CD4-positive, alpha-beta memory T cell (primary cell): Measurements from ENCODE around the gene CIB4. TPM values are rescaled to one million over a fixed set of nuclear protein-coding genes. Genes with fewer than 3 reads are reported as not detected.

Source experiments
- CTCF ChIA-PET: fragments of 350-600 bp; sonication (Branson Sonifier 250); formaldehyde crosslinking; loops from one replicate; lab custom pipeline; 2021; ENCODE audit warnings: inconsistent platforms; ENCODE audit not compliant: partially characterized antibody; lab: Charles Lee
- POLR2A ChIA-PET: fragments of 350-600 bp; sonication (Branson Sonifier 250); formaldehyde crosslinking; loops from one replicate; lab custom pipeline; 2021; ENCODE audit not compliant: partially characterized antibody; lab: Charles Lee
- DNase-seq, 5 donors: peaks; one replicate each; pipeline versions ENCODE4 v3.0.0 to v3.0.0-alpha.2; 2020 to 2022; ENCODE audit warnings: mixed read lengths in 1 of 5
- H3K27ac ChIP-seq: one replicate; pipeline ENCODE4 v1.7.0; 2013; ENCODE audit warnings: low read depth, low read length
- H3K27me3 ChIP-seq: 2 replicates; pipeline ENCODE4 v1.7.0; 2013; ENCODE audit warnings: mild to moderate bottlenecking, low read length, moderate library complexity; ENCODE audit not compliant: insufficient read depth
- H3K36me3 ChIP-seq: 2 replicates; pipeline ENCODE4 v1.7.0; 2013; ENCODE audit warnings: mild to moderate bottlenecking, low read length, moderate library complexity; ENCODE audit not compliant: insufficient read depth
- H3K4me1 ChIP-seq: 2 replicates; pipeline ENCODE4 v1.7.0; 2013; ENCODE audit warnings: mild to moderate bottlenecking, low read length, moderate library complexity; ENCODE audit not compliant: insufficient read depth
- H3K4me3 ChIP-seq, 2 donors: one replicate each; pipeline ENCODE4 v1.7.0; 2013; ENCODE audit warnings: low read length in 2 of 2, mild to moderate bottlenecking in 1 of 2
- H3K9me3 ChIP-seq, 2 donors: one replicate each; pipeline ENCODE4 v1.7.0; 2013; ENCODE audit warnings: low read length in 2 of 2, control low read depth in 1 of 2; ENCODE audit not compliant: control insufficient read depth in 1 of 2
- H3K27ac Mint-ChIP-seq, 7 donors: one replicate each; pipeline ENCODE4 v1.8.0; 2020 to 2021; ENCODE audit warnings: mixed read lengths in 7 of 7, mild to moderate bottlenecking in 6 of 7, inconsistent platforms in 3 of 7, moderate library complexity in 3 of 7
- H3K27me3 Mint-ChIP-seq, 2 donors: one replicate each; pipeline ENCODE4 v1.8.0; 2020 to 2021; ENCODE audit warnings: mixed read lengths in 2 of 2
- H3K36me3 Mint-ChIP-seq, 2 donors: one replicate each; pipeline ENCODE4 v1.8.0; 2020 to 2021; ENCODE audit warnings: mixed read lengths in 2 of 2, inconsistent platforms in 1 of 2, mild to moderate bottlenecking in 1 of 2
- H3K4me1 Mint-ChIP-seq, 4 donors: one replicate each; pipeline ENCODE4 v1.8.0; 2020 to 2021; ENCODE audit warnings: mixed read lengths in 4 of 4, mild to moderate bottlenecking in 1 of 4
- H3K4me3 Mint-ChIP-seq, 8 donors: one replicate each; pipeline ENCODE4 v1.8.0; 2020 to 2021; ENCODE audit warnings: mixed read lengths in 8 of 8, mild to moderate bottlenecking in 7 of 8, moderate library complexity in 6 of 8, inconsistent platforms in 3 of 8
- H3K9me3 Mint-ChIP-seq, 8 donors: one replicate each; pipeline ENCODE4 v1.8.0; 2020 to 2021; ENCODE audit warnings: mixed read lengths in 8 of 8, mild to moderate bottlenecking in 5 of 8, inconsistent platforms in 3 of 8, moderate library complexity in 1 of 8
- intact Hi-C: fragments of 100-400 bp; cut with micrococcal nuclease; formaldehyde crosslinking; loops from one replicate; pipeline ENCODE4 v1.15.1; 2023
- polyA plus RNA-seq, 2 donors: library from polyadenylated mRNA; unstranded; fragments of 300-500 nt; fragmentation: Illumina TruSeq; gene quantifications; one replicate each; pipeline ENCODE4 v1.2.3, GENCODE V29; 2021
- total RNA-seq, 2 experiments: library from RNA; stranded (reverse); gene quantifications; one replicate each; pipeline ENCODE4 v1.2.3, GENCODE V29; 2021

CIB4 gene
- total and polyA plus RNA-seq, 4 experiments from 2014 or later = not detected

DNA sequence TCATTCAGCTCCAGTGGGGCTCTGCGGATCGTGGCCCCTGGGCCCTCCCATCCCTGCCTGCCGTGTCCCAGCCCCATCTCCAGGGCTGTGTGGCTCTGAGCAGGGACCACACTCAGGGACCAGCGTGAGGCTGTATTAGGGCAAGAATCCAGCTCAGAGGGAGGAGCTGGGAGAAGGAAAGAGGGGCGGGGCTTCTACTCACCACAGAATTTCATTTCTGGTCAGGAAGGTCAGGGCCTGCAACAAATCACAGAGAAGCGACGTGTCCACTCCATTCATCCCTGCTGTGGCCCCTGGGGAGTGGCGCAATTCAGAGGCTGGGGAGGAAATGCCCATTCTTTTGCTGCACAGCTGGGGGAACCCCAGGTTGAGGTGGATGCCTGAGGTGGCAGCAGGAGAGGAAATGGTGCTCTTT is 828 bp downstream of the CIB4 start:
- Histone ChIP-seq H3K27me3 (no peaks in the 10 kb centered on the region), H3K9me3 (no peaks in the 10 kb centered on the region), H3K36me3 (no peaks in the 10 kb centered on the region), H3K27ac (no peak overlapping the region), H3K4me3 (no peak overlapping the region), H3K4me1 (no peaks in the 10 kb centered on the region)
- ChIA-PET POLR2A (no interaction called here), CTCF (no interaction called here)
- intact Hi-C loops = no loop called here
- Mint-ChIP-seq H3K27me3 (peaks cover 24 to 35% of the 10 kb centered on the region in 2 donors), H3K36me3 (no peaks in the 10 kb centered on the region), H3K9me3 (peaks cover 0 to 2% (median 0%) of the 10 kb centered on the region in 8 donors), H3K4me1 (no peaks in the 10 kb centered on the region), H3K27ac (no peak overlapping the region), H3K4me3 (no peak overlapping the region)
- no peak for DNase-seq

DNA sequence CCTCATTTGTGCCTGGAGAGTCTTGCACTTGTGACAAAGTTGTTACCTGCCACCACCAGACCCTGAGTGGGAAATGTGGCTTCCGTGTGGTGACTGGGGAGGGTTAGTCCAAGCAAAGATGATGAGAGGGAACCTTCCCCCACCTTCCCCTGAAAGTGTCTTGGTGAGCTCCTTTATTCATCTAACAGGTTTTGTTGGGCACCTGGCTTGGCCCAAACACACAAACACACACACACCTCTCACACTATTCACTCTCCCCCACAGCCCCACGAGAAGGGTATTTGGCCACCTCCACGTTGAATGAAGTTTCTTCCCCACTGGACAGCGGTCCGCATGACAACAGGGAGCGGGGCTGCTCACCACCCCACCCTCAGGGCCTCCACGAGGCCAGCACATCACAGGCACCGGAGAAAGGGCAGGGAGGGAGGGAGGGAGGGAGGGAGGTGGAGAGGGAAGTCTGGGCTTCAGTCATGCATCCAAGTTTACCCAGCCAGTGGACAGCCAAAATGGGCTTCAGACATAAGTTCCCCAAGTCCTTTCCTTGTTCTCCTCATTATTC is 1.4 kb downstream of the CIB4 start:
- Mint-ChIP-seq H3K4me1 (no peaks in the 10 kb centered on the region), H3K27ac (no peak overlapping the region), H3K27me3 (peaks cover 21 to 30% of the 10 kb centered on the region in 2 donors), H3K4me3 (no peak overlapping the region), H3K36me3 (no peaks in the 10 kb centered on the region), H3K9me3 (peaks cover 0 to 2% (median 0%) of the 10 kb centered on the region in 8 donors)
- no peak overlapping the region for H3K27ac ChIP-seq
- intact Hi-C loops = no loop called here
- no peak for DNase-seq
- ChIA-PET CTCF (no interaction called here), POLR2A (no interaction called here)
- no peaks in the 10 kb centered on the region for H3K36me3 ChIP-seq
- H3K9me3 ChIP-seq = no peaks in the 10 kb centered on the region
- H3K4me3 ChIP-seq = no peak overlapping the region
- H3K27me3 ChIP-seq = no peaks in the 10 kb centered on the region
- no peaks in the 10 kb centered on the region for H3K4me1 ChIP-seq

DNA sequence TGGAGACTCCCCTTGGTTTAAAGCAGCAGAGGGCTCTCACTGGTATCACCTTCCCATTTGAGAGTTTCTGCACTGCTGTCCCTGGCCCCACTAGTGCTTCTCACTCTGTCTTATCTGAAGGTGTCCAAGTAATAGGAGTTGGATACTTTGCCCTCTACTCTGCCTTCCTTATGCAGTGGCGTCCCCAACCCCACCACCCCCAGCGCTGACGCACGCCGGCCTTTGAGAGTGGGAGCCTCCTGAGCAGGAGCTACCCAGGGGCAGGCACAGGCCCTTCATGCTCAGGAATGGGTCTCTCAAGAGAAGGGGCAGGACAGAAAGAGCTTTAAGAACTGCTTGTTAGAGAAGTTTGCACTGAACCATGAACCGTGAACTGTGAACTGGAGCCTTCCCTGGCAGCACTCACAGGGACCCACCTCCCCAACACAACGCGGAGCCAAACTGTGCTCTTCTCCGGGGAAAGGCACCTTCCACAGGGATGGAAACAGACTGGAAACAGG is 3.3 kb downstream of the CIB4 start:
- H3K27me3 ChIP-seq = no peaks in the 10 kb centered on the region
- no peaks in the 10 kb centered on the region for H3K36me3 ChIP-seq
- Mint-ChIP-seq H3K4me1 (no peaks in the 10 kb centered on the region), H3K36me3 (no peaks in the 10 kb centered on the region), H3K27me3 (peaks cover 11 to 22% of the 10 kb centered on the region in 2 donors), H3K9me3 (no peaks in the 10 kb centered on the region), H3K27ac (no peak overlapping the region), H3K4me3 (no peak overlapping the region)
- POLR2A ChIA-PET = no interaction called here
- H3K9me3 ChIP-seq = no peaks in the 10 kb centered on the region
- DNase-seq = no peak
- no peak overlapping the region for H3K4me3 ChIP-seq
- intact Hi-C loops = no loop called here
- CTCF ChIA-PET = no interaction called here
- H3K4me1 ChIP-seq = no peaks in the 10 kb centered on the region
- H3K27ac ChIP-seq = no peak overlapping the region

DNA sequence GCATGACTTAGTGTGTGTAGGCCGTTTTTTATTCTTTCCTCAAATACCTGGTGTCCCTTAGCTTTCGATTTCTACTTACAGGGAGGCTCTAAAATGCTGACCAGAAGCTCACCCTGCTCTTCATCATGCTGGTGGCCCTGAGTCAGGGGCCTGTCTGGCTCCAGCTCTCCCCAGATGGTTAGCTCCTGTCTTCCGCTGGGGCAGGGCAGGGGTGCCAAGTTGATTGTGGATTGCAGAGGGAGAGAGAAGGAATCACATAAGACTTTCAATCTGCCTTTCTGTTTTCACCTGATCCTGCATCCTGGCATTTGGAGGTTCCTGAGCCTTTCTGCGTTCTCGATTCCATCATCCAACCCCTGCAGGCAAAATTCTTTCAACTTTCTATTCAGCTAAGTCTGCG is 4.2 kb downstream of the CIB4 start:
- H3K27me3 Mint-ChIP-seq = peaks cover 10 to 23% of the 10 kb centered on the region in 2 donors
- no peaks in the 10 kb centered on the region for H3K36me3 ChIP-seq
- CTCF ChIA-PET = no interaction called here
- no peak overlapping the region for H3K27ac ChIP-seq
- no peak overlapping the region for H3K27ac Mint-ChIP-seq
- no peaks in the 10 kb centered on the region for H3K36me3 Mint-ChIP-seq
- no peaks in the 10 kb centered on the region for H3K9me3 ChIP-seq
- no peak for DNase-seq
- H3K4me3 ChIP-seq = no peak overlapping the region
- POLR2A ChIA-PET = no interaction called here
- no peaks in the 10 kb centered on the region for H3K4me1 ChIP-seq
- no peaks in the 10 kb centered on the region for H3K27me3 ChIP-seq
- no peaks in the 10 kb centered on the region for H3K9me3 Mint-ChIP-seq
- H3K4me1 Mint-ChIP-seq = no peaks in the 10 kb centered on the region
- no peak overlapping the region for H3K4me3 Mint-ChIP-seq
- intact Hi-C loops = no loop called here

DNA sequence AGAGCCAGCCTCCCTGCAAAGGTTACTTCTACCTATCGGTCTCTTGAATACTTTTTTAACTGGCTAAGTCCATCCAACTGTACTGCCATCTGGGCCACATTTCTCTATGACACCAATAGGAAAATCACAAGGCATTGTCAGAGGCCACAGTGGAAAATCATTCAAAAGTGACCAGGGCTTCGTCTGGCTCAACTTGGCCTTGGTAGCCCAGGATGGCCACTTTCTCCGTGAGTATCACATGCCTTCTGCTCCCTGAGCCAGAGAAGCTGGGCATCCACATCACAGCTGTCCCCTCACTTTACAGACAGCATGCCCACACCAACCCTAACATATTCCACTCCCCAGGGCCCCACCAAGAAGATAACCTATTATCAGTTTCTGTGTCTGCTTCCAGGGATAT is 5.8 kb downstream of the CIB4 start:
- Mint-ChIP-seq H3K9me3 (no peaks in the 10 kb centered on the region), H3K27ac (no peak overlapping the region), H3K4me3 (no peak overlapping the region), H3K4me1 (no peaks in the 10 kb centered on the region), H3K27me3 (peaks cover 10 to 14% of the 10 kb centered on the region in 2 donors), H3K36me3 (no peaks in the 10 kb centered on the region)
- ChIA-PET CTCF (no interaction called here), POLR2A (no interaction called here)
- no peaks in the 10 kb centered on the region for H3K9me3 ChIP-seq
- no peak overlapping the region for H3K4me3 ChIP-seq
- no peak for DNase-seq
- intact Hi-C loops = no loop called here
- no peak overlapping the region for H3K27ac ChIP-seq
- H3K27me3 ChIP-seq = no peaks in the 10 kb centered on the region
- H3K36me3 ChIP-seq = no peaks in the 10 kb centered on the region
- no peaks in the 10 kb centered on the region for H3K4me1 ChIP-seq

DNA sequence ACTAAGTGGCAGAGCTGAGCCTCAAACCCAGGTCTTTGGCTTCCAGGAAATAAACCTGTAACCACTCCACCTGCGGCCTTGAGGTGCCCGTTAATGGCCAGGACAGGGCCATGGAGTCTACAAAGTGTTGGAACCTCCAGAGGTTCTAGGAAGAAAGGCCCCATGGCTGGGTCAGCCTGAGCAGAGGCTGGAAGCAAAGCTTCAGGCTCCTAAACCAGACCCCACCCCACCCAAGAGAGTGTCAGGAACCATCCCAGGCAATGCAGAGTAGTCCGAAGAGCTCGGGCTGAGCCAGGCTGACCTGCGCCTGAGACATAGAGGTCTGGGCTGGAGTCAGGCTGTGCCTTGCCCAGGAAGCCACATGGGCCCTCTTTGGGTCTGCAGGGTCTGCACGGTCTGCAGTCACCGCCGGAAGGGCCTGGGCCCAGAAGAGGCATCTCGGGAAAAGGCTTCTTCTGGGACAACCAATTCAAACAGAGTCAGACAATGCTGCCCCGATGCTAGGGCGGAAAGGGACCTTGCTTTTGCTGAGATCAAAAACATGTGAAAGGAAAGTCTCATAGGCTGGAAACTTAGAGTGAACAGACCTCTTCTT is 6.4 kb downstream of the CIB4 start:
- Histone ChIP-seq H3K9me3 (no peaks in the 10 kb centered on the region), H3K27ac (no peak overlapping the region), H3K36me3 (no peaks in the 10 kb centered on the region), H3K27me3 (no peaks in the 10 kb centered on the region), H3K4me3 (no peak overlapping the region), H3K4me1 (no peaks in the 10 kb centered on the region)
- Mint-ChIP-seq H3K27me3 (peaks cover 6 to 10% of the 10 kb centered on the region in 2 donors), H3K36me3 (no peaks in the 10 kb centered on the region), H3K9me3 (no peaks in the 10 kb centered on the region), H3K4me3 (no peak overlapping the region), H3K27ac (no peak overlapping the region), H3K4me1 (no peaks in the 10 kb centered on the region)
- CTCF ChIA-PET = no interaction called here
- DNase-seq = no peak
- intact Hi-C loops = no loop called here
- POLR2A ChIA-PET = no interaction called here

DNA sequence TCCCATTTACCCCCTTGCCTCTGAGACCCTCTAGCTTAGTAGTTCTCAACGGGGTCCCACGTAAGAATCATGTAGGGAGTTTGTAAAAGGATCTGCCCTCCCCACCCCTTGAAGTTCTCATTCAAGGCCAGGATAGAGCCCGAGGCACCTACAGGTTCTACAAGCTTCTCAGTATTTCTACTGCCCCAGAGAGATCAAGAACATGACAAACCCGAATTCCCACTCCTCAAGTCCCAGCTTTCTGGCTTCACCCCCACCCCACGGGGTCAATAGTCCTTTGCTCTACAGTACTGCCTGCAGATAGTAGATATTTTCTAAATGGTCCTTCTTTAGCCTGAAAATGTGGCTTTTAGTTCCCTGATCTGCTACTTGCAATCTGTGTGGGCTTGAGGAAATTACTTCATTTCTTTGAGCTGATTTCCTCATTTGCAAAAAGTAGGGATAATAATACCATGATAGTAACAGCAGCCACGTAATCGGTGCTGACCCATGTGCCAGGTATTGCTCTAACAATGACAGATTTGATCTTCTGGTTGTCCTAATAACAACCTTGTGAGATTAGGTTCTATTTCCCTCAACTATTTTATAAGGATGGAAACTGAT is 7.1 kb downstream of the CIB4 start:
- no peak for DNase-seq
- no peaks in the 10 kb centered on the region for H3K4me1 ChIP-seq
- H3K4me3 ChIP-seq = no peak overlapping the region
- Mint-ChIP-seq H3K27me3 (peaks cover 5 to 12% of the 10 kb centered on the region in 2 donors), H3K27ac (no peak overlapping the region), H3K36me3 (no peaks in the 10 kb centered on the region), H3K4me3 (no peak overlapping the region), H3K9me3 (no peaks in the 10 kb centered on the region), H3K4me1 (no peaks in the 10 kb centered on the region)
- H3K27ac ChIP-seq = no peak overlapping the region
- intact Hi-C loops = no loop called here
- ChIA-PET POLR2A (no interaction called here), CTCF (no interaction called here)
- no peaks in the 10 kb centered on the region for H3K27me3 ChIP-seq
- H3K9me3 ChIP-seq = no peaks in the 10 kb centered on the region
- H3K36me3 ChIP-seq = no peaks in the 10 kb centered on the region
